Stomach (tissue), 9 donors: ENCODE results near the gene KIZ. TPM values are rescaled to one million over a fixed set of nuclear protein-coding genes. Genes with fewer than 3 reads are reported as not detected.

ENCODE experiments used
- DNase-seq, 2 donors: peaks; one replicate each; pipeline versions ENCODE4 v3.0.0 to v3.0.0-alpha.2; 2013 to 2019
- H3K27ac ChIP-seq, 5 donors: fragments of 200-600 bp in 4 of 5; sonication (generic) in 4 of 5; one replicate each; pipeline ENCODE4 v1.5.1; 2013 to 2019; ENCODE audit warnings: mild to moderate bottlenecking in 1 of 5, moderate library complexity in 1 of 5
- H3K27me3 ChIP-seq, 3 donors: fragments of 200-600 bp; sonication (generic); one replicate each; pipeline ENCODE4 v1.5.1; 2017 to 2019; ENCODE audit warnings: mixed run types in 1 of 3
- H3K36me3 ChIP-seq, 4 donors: fragments of 200-600 bp; sonication (generic); 1 replicate in 3 of 4; 2 replicates in 1 of 4; pipeline ENCODE4 v1.5.1; 2016 to 2019
- H3K4me1 ChIP-seq, 4 donors: fragments of 200-600 bp; sonication (generic); one replicate each; pipeline ENCODE4 v1.5.1; 2016 to 2019
- H3K4me3 ChIP-seq, 4 donors: fragments of 200-600 bp; sonication (generic) in 3 of 4; one replicate each; pipeline ENCODE4 v1.5.1; 2016 to 2019; ENCODE audit warnings: mild to moderate bottlenecking in 1 of 4
- H3K9me3 ChIP-seq, 4 donors: fragments of 200-600 bp; sonication (generic); one replicate each; pipeline ENCODE4 v1.5.1; 2016 to 2019
- EP300 ChIP-seq: sonication (generic); formaldehyde crosslinking; IDR thresholded peaks from one replicate; pipeline ENCODE4 v1.6.1; 2017; ENCODE audit warnings: antibody characterized with exemption
- POLR2A ChIP-seq, 4 donors: fragments of 450-650 bp; IDR thresholded peaks; one replicate each; pipeline ENCODE4 v1.6.1; 2016; ENCODE audit warnings: antibody characterized with exemption in 4 of 4, control low read depth in 2 of 4, mild to moderate bottlenecking in 1 of 4, moderate library complexity in 1 of 4
- POLR2AphosphoS5 ChIP-seq, 3 donors: sonication (generic); formaldehyde crosslinking; IDR thresholded peaks; one replicate each; pipeline ENCODE4 v1.6.1; 2016; ENCODE audit warnings: antibody characterized with exemption in 3 of 3
- WGBS, 5 donors: extraction: QIAGEN DNeasy Blood & Tissue Kit in 3 of 5; methylation state at CpG; one replicate each; pipeline versions ENCODE4 v1.1.5 to v1.1.7; 2013 to 2018; 5-methylcytosine and 5-hydroxymethylcytosine counted together
- intact Hi-C: fragments of 100-400 bp; cut with DNase I; formaldehyde crosslinking; loops from one replicate; pipeline ENCODE4 v1.15.1; 2023; ENCODE audit warnings: low total_unique reads
- polyA plus RNA-seq, 3 donors: library from polyadenylated mRNA; stranded (reverse); fragments of 200-250 nt; gene quantifications; one replicate each; pipeline ENCODE4 v1.2.3, GENCODE V29; 2013
- total RNA-seq, 5 donors: library from RNA; depleted of rRNA; stranded (reverse); fragments of >200 nt; gene quantifications; one replicate each; pipeline versions ENCODE4 v1.1.0 to v1.2.3, GENCODE V29; 2014 to 2016
- TF ChIP-seq, protein P1 (sequence below), 7 experiments: fragments of 450-650 bp in 4 of 7; fragments of 200-600 bp in 3 of 7; sonication (generic) in 3 of 7; IDR thresholded peaks; one replicate each; pipeline ENCODE4 v1.5.1; 2016 to 2019; ENCODE audit warnings: antibody characterized with exemption in 7 of 7, control low read depth in 2 of 7, mild to moderate bottlenecking in 1 of 7
- donor health status: healthy with polysubstance abuse.
- donor health status: Bipolar disorder and iron deficiency.
- donor health status: healthy.

KIZ gene
- total and polyA plus RNA-seq, 8 donors: 11.7 to 38.2 (median 15.1) TPM

GRCh38 chr20:21133917-21134622 lies 8.2 kb downstream of the KIZ start:
- intact Hi-C loops: no loop called here
- Histone ChIP-seq H3K9me3 (no peaks in the 10 kb centered on the region), H3K27ac (no peak overlapping the region), H3K4me1 (no peaks in the 10 kb centered on the region), H3K27me3 (no peaks in the 10 kb centered on the region), H3K4me3 (no peak overlapping the region), H3K36me3 (peaks cover 3 to 63% (median 56%) of the 10 kb centered on the region in 4 donors)
- no peak for TF ChIP-seq POLR2A (IDR thresholded peaks at IDR 0.05)
- no peak for TF ChIP-seq POLR2AphosphoS5 (IDR thresholded peaks at IDR 0.05)
- TF ChIP-seq EP300: no peak
- TF ChIP-seq, protein P1, sequence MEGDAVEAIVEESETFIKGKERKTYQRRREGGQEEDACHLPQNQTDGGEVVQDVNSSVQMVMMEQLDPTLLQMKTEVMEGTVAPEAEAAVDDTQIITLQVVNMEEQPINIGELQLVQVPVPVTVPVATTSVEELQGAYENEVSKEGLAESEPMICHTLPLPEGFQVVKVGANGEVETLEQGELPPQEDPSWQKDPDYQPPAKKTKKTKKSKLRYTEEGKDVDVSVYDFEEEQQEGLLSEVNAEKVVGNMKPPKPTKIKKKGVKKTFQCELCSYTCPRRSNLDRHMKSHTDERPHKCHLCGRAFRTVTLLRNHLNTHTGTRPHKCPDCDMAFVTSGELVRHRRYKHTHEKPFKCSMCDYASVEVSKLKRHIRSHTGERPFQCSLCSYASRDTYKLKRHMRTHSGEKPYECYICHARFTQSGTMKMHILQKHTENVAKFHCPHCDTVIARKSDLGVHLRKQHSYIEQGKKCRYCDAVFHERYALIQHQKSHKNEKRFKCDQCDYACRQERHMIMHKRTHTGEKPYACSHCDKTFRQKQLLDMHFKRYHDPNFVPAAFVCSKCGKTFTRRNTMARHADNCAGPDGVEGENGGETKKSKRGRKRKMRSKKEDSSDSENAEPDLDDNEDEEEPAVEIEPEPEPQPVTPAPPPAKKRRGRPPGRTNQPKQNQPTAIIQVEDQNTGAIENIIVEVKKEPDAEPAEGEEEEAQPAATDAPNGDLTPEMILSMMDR (IDR thresholded peaks at IDR 0.05): no peak
- 92 to 95% (median 93%) methylated on average over 15 to 16 of the region's 16 CpGs for WGBS, 5 donors
- no peak for DNase-seq

DNA sequence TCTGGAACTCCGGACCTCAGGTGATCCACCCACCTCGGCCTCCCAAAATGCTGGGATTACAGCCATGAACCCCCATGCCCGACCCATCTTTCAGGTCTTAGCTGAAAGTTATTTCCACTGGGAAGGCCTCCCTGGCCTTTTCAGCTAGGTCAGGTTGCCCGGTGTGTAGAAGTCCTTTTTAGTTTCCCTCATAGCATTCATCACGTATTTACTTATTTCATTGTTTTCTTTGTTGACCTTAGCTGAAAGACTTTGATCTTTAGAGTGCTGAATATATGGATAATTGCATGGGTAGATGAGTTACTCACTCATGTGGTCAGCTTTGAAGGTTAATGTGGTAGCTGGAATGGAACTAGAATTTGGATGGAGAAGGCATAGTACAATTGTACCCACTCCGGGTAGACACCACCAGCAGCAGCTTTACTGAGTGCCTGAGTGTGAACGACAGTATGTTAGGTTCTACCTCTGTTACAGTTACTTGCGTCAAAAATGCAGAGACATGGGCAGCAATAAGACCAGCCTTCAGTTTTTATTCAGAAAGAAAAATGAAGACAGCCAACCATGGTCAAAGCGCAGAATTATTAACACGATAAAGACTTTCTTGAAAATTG lies 9.1 kb downstream of the KIZ start:
- intact Hi-C loops: no loop called here
- TF ChIP-seq POLR2A (IDR thresholded peaks at IDR 0.05): no peak
- TF ChIP-seq, protein P1 (IDR thresholded peaks at IDR 0.05): no peak
- no peak for TF ChIP-seq EP300
- H3K27me3 ChIP-seq: no peaks in the 10 kb centered on the region
- no peak overlapping the region for H3K27ac ChIP-seq
- H3K4me3 ChIP-seq: no peak overlapping the region
- 77 to 87% (median 84%) methylated on average over 10 of the region's 10 CpGs for WGBS, 5 donors
- H3K36me3 ChIP-seq: peaks cover 3 to 66% (median 58%) of the 10 kb centered on the region in 4 donors
- no peak for DNase-seq
- H3K4me1 ChIP-seq: no peaks in the 10 kb centered on the region
- H3K9me3 ChIP-seq: no peaks in the 10 kb centered on the region

DNA sequence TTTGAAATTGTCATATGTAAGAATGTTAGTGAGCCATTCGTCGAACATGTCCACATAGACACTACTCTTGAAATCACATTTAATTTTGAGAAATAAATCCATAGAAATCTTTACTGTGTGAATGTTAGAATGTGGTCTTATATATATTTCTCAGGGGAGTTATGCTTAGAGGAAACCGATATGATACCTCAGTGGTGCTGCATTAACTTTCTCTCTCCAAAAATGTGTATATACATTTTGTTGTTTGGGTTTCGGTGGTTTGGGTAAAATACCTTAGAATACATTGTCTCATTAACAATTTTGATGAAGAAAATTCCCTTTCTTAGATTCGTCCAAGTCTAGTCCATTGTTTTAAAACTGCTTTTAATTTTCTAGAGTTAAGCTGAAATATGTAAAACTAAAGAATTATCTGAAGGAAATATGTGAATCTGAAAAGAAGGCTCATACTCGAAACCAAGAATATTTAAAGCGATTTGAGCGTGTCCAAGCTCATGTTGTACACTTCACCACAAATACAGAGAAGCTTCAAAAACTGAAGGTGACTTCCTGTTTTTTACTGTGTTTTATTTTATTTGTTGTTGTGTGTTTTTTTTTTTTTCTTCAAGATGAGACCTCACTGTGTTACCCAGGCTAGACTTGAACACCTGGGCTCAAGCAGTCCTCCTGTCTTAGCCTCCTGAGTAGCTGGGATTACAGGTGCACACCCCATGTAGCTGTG lies 10.3 kb downstream of the KIZ start:
- no peaks in the 10 kb centered on the region for H3K4me1 ChIP-seq
- no peak overlapping the region for H3K4me3 ChIP-seq
- H3K27me3 ChIP-seq: no peaks in the 10 kb centered on the region
- H3K36me3 ChIP-seq: peaks cover 3 to 70% (median 58%) of the 10 kb centered on the region in 4 donors
- TF ChIP-seq, protein P1 (IDR thresholded peaks at IDR 0.05): no peak
- no peak for TF ChIP-seq EP300
- no peak for TF ChIP-seq POLR2A (IDR thresholded peaks at IDR 0.05)
- TF ChIP-seq POLR2AphosphoS5 (IDR thresholded peaks at IDR 0.05): no peak
- H3K27ac ChIP-seq: no peak overlapping the region
- 93 to 97% (median 97%) methylated on average over 8 of the region's 8 CpGs for WGBS, 5 donors
- H3K9me3 ChIP-seq: no peaks in the 10 kb centered on the region
- no peak for DNase-seq
- intact Hi-C loops: no loop called here

DNA sequence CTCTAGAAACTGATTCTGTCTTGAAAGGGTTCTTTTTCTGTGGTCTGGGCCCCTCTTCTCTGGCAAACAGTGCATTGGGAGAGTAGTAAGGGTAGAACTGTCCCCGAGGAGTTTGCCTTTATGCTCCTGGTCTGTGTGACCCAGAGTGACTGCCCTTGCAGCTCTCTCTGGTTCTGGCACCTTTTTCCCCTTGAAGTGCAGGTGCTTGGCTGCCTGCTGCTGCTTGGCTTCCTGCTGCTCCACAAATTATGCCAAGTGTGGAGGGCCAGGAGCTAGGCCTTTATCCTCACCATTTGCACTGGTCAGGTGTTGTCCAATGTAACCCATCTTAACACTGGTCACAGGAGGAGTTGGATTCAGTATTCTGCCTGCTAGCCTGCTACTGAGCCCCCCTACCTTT lies 11.2 kb downstream of the KIZ start:
- intact Hi-C loops: no loop called here
- no peak overlapping the region for H3K4me3 ChIP-seq
- H3K27me3 ChIP-seq: no peaks in the 10 kb centered on the region
- no peaks in the 10 kb centered on the region for H3K4me1 ChIP-seq
- H3K9me3 ChIP-seq: no peaks in the 10 kb centered on the region
- no peak overlapping the region for H3K27ac ChIP-seq
- DNase-seq: peak in 1 of 2 donors; percentile 43
- H3K36me3 ChIP-seq: peaks cover 3 to 77% (median 58%) of the 10 kb centered on the region in 4 donors
- no peak for TF ChIP-seq EP300
- no peak for TF ChIP-seq POLR2AphosphoS5 (IDR thresholded peaks at IDR 0.05)
- TF ChIP-seq, protein P1 (IDR thresholded peaks at IDR 0.05): no peak
- TF ChIP-seq POLR2A (IDR thresholded peaks at IDR 0.05): no peak
- WGBS, 5 donors: 28 to 58% (median 50%) methylated on average over 1 of the region's 1 CpG
